Amniotic epithelial cell (primary cell): Measurements from ENCODE around the gene ABCC11.
"Not testable (repeated sequence)": the region's sequence is repeated elsewhere in the genome, so short reads cannot be mapped to it uniquely, and the experiment has no call there.

Experiments used
- DNase-seq: peaks from one replicate; pipeline ENCODE4 v3.0.0-alpha.2; 2010; ENCODE audit warnings: low read depth

ABCC11 gene

DNA sequence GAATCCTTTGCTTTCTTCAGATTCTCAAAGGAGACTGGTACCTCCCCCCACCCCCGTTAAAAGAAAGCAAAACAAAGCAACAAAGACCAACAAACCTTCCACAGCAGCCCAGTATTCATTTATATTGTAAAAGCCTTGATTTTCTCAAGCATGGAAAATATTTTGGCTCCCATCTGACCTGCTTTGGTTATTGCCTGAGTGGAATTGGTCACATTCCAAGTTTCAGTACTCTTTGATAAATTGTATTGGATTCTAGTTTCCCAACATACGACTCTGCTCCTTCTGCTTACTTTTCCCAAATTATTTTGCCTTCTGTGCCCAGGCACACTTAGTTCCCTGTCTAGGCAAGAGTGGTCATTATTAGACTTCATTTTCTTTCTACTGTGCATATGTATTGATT lies 1.3 kb downstream of the ABCC11 start:
- DNase-seq = peak; percentile 8

DNA sequence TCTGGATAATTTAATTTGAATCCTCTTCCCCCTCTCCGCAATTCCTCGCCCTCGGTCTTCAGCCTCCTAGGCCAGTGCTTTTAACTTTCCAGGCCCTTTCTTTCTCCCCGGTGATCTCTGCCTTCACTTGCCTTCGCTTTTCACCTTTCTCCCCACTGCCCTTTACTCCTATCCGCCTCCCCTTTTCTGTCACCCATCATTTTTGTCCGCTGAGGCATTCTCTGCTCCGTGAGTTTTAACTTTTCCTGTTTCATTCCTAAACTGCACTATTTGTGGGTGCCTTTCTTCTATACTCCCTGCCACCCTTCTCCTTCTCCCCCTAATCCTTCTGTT lies 2.5 kb downstream of the ABCC11 start:
- DNase-seq = no peak

DNA sequence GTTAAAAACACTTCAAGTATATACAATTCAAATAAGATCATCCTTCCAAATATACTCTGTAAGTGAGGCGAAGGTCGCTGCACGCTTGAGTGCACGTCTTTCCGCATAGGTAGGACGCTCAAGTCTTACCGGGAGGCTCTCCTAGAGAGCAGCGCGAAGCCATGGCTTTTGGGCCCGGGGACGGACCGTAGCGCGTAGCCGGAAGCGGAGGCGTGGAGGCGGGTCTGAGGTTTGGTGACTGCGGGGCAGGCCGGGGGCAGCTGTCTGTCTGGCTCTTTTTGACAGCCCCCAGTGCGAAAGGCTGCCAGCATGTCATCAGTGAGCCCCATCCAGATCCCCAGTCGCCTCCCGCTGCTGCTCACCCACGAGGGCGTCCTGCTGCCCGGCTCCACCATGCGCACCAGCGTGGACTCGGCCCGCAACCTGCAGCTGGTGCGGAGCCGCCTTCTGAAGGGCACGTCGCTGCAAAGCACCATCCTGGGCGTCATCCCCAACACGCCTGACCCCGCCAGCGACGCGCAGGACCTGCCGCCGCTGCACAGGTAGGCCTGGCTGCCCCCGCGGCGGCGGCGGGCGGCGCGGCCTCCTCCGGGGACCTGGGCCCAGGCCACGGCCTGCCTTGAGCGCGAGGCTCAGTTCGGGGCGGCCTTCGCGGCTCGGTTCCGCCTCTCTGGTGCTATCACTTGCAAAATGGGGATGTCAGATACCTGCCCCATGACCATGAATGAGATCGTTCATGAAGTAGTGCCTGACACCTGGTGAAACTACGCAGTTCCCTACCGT lies 3.1 kb downstream of the ABCC11 start, which contains the start of gene LONP2:
LONP2 (plus strand) TSS at position 221 of the 783 bp plus-strand sequence; CDS start at position 310, 89 bp downstream.
- peak; percentile 86 for DNase-seq

DNA sequence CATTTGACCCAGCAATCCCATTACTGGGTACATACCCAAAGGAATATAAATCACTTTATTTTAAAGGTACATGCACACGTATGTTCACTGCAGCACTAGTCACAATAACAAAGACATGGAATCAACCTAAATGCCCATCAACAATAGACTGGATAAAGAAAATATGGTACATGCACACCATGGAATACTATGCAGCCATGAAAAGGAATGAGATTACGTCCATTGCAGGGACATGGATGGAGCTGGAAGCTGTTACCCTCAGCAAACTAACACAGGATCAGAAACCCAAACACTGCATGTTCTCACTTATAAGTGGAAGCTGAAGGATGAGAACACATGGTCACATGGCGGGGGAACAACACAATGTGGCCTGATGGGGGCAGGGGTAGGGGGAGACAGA lies 7.2 kb downstream of the ABCC11 start:
- not testable (repeated sequence) for DNase-seq

DNA sequence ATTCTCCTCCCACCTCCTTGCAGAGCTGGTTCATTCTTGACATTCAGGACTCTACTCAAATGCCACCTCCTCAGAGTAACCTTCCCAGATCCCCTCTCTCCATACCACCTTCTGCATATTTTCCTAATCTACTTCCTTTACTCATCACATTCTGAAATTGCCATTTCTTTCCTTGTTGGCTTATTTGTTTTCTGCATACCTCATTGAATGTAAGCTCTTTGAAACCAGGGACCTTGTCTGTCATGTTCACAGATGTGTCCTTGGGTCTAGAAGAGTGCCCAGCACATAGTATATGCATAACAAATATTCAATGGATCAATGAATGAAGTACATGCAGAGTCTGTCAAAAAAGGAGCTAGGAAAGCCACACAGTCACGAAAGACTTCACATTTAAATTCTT lies 11.1 kb downstream of the ABCC11 start:
- no peak for DNase-seq

DNA sequence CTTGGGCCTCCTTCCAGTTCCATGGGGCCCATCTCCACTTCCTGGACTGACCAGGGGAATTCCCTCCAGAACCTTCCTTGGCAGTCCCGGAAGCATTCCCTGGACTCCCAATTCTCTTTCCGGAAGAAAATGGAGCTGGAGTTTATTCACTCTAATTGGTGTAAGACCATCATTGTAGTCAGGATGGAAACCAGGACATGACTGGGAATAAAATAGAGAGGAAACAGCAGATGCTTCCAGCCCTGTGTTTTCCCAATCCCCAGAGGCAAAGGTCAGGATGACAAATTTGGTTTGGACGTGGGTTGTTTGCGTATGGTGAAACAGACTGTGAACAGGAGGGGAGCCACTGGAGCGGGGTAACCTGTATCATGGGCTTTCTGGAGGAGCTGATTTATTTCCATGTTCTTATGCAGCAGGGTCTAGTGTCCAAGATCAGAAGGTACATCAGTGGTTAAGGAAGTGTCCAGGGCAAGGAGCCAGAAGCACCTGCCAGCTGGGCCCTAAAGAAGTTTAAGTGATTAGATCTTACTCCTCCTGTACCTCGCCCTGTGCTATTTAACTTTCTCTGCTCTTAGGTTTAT lies 11.7 kb downstream of the ABCC11 start:
- DNase-seq = no peak

DNA sequence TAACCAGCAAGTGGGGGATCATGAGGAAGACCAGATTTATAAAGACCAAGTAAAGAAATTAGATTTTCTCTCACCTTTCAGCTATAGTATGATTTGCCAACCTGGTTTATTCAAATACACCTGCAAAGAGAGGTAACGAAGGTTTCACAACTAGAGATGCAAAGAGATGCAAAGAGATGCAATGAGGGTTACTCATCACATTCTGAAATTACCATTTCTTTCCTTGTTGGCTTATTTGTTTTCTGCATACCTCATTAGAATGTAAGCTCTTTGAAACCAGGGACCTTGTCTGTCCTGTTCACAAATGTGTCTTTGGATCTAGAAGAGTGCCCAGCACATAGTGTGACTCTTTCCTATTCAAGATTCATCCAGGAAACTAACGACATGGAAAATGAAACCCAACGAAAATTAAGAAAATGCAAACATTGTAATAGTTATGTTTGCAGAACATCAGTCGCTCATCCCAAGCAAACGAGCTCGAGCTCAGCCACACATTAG lies 12.2 kb downstream of the ABCC11 start:
- no peak for DNase-seq

DNA sequence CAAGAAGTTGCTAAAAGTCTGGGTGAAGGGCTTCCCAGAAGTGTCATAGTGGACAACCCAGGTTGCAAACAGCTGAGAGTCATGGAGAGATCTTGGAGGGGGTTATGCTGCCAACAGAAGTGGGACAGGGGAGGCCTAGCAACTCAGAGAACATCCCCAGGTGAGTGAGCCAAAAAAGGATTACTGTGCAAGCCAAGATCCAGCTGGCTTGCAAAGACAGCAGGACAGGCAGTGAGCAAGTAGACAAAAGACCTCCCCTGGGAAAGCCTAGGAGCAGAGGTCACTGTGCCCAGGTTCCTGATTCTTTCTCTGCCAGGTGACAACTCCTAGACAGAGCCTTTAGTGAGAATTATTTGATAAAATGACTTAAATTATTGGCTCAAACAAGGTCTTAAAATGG lies 12.7 kb downstream of the ABCC11 start:
- no peak for DNase-seq

DNA sequence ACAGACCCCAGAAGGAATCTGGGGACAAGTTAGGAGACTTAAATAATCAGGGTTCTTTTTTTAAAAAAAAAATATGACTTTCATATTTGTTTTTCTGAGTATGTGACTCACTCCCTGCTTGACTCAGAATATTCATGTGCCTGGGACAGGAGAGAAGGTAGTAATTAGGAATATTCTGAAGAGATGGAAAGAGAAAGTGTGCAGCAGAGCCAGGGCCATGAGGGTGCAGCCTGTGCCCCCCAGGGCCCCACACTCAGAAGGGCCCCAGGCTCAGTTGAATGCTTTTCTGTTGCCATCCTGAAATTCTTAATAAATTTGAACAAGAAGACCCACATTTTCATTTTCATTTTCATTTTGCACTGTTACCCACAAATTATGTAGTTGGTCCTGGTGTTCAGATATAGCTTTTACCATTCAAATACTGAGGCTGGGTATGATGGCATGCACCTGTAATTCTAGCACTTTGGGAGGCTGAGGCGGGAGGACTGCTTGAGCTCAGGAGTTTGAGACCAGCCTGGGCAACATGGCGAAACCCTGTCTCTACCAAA lies 14.8 kb downstream of the ABCC11 start:
- DNase-seq = no peak

DNA sequence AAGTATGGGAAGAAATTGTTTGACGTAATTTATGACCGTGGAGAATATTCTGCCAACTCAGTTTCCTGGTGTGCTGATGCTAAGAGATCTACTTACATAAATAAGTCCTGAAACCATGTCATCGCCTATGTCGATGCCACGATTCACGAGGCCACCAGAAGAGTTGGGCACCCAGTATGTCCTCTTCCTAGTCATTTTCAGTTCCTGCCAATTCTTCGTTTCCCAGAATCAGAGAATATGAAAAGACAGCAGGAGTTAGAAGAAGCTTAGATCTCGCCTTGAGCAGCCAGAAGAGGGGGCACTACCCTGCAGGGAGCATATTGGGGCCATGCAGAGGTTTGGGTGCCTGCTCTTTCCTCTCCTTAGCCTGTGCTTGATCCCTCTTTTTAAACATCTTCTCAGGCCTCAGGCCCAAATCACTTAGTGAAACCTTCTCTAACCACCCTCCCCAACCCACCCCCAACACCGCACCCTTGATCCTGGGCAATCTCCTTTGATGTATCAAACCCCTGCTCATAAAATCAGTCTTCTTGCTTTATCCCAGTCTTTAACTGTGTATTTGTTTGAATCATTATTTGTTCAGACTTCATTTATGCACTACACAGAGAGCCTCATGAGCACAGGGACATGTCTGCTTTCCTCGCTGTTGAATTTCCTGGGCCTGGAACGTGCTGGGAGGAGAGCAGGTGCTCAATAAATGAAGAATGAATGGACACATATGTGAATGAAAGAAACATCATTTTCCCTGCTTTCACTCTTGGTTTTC lies 15.4 kb downstream of the ABCC11 start:
- DNase-seq = peak; percentile 43

DNA sequence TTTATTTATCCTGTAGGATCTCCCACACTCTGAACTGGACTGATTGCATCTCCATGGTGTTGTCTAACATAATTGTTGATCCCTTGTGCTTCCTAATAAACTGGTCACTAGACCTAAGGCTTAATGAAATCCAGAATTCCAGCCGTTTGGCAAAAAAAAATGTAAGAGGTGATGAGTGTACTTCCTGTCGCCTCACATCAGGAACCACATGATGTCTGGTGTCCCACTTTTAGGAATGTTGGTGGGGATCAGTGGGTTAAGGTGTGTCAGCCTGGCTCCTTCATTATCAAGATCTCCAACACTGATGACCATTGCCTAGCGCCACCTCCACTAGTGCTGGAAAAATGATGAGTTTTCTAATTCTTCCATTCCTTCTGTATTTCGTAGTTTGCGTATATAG lies 21.9 kb downstream of the ABCC11 start:
- no peak for DNase-seq

DNA sequence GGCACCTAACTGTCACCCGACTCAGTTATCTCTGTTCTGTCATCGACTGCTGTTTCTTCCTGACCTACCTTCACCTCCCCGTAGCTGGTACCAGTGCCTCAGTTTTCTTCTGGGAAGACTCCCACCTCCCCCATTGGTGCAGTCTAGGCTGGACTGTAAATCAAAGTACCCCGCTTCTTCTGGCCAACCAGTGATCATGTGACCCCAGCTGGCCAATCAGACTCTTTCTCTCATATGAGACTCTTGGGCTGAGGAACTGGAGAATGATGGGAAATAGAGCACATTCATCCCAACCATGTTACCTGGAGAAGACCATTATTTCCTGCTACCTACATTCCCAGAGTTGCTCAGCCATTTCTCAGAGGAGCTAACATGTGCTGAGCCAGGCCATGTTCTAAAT lies 23.8 kb downstream of the ABCC11 start:
- no peak for DNase-seq

DNA sequence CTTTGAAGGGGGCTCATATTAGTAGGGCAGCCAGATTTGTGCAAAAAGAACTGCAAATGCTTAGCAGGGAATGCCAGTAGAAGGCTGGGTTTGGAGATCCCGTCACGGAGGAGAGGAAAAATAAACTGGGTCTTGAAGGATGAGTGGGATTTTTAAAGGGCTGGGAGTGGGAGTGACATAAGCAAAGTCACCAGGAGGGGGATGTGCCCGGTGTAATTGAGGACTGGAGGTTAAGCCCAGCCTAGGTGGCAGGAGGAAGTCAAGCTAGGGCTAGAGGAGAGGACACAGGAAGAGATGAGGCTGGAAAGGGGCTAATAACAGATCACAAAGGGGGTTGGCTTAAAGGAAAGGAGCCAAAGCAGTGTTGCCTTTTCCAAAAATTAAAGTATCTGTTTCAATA lies 26.4 kb downstream of the ABCC11 start:
- no peak for DNase-seq

DNA sequence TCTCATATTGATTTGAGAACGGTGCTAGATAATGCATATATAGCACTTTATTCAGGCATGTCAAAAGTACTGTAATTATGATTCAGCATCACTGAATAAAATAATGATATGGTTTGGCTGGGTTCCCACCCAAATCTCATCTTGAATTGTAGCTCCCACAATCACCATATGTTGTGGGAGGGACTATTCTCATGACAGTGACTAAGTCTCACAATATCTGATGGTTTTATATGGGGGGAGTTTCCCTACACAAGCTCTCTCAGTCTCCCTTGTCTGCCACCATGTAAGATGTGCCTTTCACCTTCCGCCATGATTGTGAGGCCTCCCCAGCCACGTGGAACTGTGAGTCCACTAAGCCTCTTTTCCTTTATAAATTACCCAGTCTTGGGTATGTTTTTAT lies 28.9 kb downstream of the ABCC11 start:
- no peak for DNase-seq

DNA sequence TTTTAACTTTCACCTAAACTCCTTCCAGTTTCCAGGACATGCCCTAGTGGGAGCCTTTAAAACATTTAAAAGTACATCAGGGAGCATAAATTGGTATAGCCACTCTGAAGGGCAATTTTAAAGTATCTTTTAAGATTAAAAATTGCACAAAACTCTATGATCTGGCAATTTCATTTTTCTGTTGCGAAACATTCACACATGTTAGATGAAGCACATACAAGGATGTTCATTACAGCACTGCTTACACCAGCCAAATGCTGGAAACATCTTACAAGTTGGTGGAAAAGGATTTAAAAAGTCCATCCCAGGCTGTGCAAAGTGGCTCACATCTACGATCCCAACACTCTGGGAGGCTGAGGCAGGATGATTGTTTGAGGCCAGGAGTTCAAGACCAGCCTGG lies 29.6 kb downstream of the ABCC11 start:
- DNase-seq = peak; percentile 21

DNA sequence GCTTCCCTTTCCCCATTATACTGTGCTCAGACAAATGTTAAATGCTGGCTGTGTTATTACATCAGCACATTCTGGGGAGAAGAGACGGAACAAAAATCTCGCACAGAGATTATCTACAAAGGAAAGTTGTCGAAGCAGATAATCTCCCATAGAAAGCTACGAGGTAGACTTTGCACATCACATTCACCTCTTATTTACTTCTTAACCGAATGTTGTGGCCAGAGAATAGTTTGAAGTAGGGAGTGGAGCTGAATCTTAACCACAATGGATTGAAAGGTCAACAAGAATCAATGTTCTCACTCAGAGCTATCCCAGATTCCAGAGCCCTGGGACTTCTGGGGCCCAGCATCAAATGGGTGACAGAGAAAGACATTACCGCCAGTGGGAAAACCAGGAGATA lies 31.6 kb downstream of the ABCC11 start:
- DNase-seq = no peak

DNA sequence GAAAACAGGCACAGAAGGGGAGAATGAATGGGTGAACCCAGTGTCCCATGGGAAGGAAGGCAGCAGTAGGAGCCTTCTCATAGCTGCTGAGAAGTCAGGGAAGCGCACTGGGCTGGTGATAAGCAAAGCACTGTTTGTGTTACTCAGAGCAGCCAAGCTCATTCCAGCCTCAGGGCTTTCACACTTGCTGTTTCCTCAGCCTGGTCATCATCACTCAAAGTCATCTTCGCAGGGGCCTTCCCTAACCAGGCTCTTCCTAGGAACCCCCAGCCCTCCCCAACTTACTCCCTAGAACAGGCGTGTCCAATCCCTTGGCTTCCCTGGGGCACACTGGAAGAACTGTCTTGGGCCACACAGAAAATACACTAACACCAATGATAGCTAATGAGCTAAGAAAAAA lies 35.3 kb downstream of the ABCC11 start:
- no peak for DNase-seq

DNA sequence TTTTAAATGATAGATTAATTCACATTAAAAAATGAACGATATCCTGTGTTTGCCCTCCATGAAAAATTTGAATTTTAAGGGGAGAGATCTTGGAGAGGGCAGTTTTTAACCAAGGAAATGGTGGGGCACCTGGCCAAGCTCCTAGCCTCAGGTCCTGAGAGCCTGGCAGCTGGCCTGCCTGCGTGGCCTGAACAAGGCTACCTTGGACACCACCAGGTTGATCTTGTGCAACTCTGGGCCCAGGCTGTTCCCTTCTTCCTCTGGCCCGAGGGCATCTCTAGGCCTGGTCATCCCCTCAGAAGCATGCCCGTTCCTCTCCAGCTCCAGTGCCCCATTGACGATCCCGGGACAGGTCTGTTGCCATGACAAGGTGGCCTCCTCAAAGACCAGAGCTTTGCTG lies 36.6 kb downstream of the ABCC11 start:
- no peak for DNase-seq

DNA sequence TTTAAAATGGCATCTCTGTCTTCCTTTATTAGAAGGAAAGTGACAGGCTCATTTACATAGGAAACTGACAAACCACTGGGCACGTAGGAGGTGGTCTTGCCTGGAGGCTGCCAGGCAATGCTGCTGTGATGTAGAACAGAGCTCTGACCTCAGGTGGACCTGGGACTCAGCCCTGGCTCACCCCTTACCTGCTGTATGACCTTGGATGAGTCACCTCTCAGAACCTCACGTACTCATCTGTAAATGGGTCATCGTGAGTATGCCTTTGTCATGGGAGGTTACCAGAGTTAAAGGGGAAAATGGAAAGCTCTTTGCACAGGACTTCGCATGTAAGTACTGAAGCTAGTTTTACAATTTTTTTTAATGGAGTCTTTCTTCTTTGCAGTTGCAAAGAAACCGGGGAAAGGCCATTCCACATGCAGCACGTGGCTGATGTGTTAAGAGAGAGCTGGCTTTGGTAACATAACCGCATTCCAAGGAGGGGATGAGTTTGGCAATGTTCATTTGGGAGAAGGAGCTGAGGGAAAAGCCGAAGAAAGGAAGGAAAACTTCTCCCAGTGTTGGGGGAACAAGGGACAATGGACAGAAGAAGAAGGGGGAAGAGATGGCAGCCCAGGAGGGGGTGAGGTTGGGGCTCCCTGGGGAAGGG lies 40.6 kb downstream of the ABCC11 start:
- DNase-seq = no peak

DNA sequence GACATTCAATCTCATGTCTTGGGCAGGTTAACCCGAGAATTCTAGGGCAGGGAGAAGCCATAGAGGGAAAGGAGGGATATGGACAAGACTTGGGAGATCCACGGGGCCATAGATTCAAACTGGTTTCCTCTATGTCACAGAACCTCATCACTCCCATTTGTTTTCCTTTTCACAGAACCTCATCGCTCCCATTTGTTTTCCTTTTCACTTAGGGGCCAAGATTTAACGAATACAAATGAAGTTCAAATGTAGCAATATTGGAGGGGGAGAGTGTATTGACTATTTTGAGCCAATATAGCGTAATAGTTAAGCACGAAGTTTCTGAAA lies 42.6 kb downstream of the ABCC11 start:
- no peak for DNase-seq

DNA sequence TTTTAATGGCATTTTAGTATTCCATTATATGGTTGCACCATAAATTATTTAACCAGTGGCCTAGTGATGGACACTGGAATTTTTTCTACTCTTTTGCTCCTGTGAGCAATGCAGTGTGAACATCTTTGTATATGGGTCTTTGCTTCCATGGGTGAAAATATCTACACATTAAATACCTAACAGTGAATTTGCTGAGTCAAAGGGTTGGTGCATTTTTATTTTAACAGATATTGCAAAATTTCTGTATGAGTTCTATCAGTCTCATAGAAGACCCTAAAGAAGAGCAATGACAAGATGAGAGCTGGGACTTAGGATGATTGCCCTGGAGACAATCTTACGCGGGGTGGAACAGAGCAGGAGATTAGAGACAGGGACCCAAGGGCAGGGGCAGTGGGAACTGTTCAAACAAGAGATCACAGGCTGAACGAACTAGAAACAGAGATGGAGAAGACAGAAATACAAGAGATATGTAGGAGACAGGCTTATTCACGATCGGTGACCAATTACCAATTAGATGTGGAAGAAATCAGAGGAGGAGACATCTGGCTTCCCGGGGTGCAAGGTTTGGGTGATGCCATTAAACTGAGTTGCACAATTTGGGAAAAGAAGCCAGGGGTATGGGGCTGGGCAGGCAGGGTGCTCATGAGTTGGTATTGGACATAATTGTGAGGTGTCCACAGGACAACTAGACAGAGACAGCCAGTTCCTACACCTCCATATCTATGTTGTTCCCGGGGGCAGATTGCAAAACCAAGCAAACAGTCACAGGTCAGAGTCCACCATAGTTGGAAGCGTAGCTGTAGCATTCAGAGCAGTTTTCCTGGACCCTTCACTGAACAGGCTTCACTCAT lies 43.1 kb downstream of the ABCC11 start:
- no peak for DNase-seq
